Measurements from ENCODE around the gene CCSER1.

- TF ChIP-seq CTCF (IDR thresholded peaks at IDR 0.05) (no peak), POLR2A (IDR thresholded peaks at IDR 0.05) (no peak)
These were observed 315.4 kb downstream of the CCSER1 start for GRCh38 chr4:90442619-90443018.
